Activated naive CD4-positive, alpha-beta T cell treated with anti-CD3 and anti-CD28 coated beads for 36 hours (primary cell): Measurements from ENCODE around the gene SLC2A9. TPM values are rescaled to one million over a fixed set of nuclear protein-coding genes. Genes with fewer than 3 reads are reported as not detected.

Experiments used
- CTCF ChIA-PET: fragments of 350-600 bp; sonication (Branson Sonifier 250); formaldehyde crosslinking; loops from one replicate; lab custom pipeline; 2021; ENCODE audit warnings: antibody characterized with exemption; lab: Charles Lee
- DNase-seq: peaks from one replicate; pipeline ENCODE4 v3.0.0-alpha.2; 2020
- H3K27ac Mint-ChIP-seq: one replicate; pipeline ENCODE4 v1.8.0; 2021; ENCODE audit warnings: mild to moderate bottlenecking, mixed read lengths
- H3K27me3 Mint-ChIP-seq: one replicate; pipeline ENCODE4 v1.8.0; 2021; ENCODE audit warnings: low read depth, mixed read lengths
- H3K36me3 Mint-ChIP-seq: one replicate; pipeline ENCODE4 v1.8.0; 2021; ENCODE audit warnings: low read depth, mixed read lengths
- H3K4me1 Mint-ChIP-seq: one replicate; pipeline ENCODE4 v1.8.0; 2021; ENCODE audit warnings: low read depth, mixed read lengths
- H3K4me3 Mint-ChIP-seq: one replicate; pipeline ENCODE4 v1.8.0; 2021; ENCODE audit warnings: mild to moderate bottlenecking, moderate library complexity, mixed read lengths
- H3K9me3 Mint-ChIP-seq: one replicate; pipeline ENCODE4 v1.8.0; 2021; ENCODE audit warnings: mixed read lengths
- intact Hi-C: fragments of 100-400 bp; cut with micrococcal nuclease; formaldehyde crosslinking; loops from one replicate; pipeline ENCODE4 v1.15.1; 2023
- total RNA-seq, 2 experiments: library from RNA; stranded (reverse); gene quantifications; one replicate each; pipeline ENCODE4 v1.2.3, GENCODE V29; 2021

SLC2A9 gene
- total RNA-seq, 2 experiments from 2014 or later: 0.43 to 0.86 TPM

DNA sequence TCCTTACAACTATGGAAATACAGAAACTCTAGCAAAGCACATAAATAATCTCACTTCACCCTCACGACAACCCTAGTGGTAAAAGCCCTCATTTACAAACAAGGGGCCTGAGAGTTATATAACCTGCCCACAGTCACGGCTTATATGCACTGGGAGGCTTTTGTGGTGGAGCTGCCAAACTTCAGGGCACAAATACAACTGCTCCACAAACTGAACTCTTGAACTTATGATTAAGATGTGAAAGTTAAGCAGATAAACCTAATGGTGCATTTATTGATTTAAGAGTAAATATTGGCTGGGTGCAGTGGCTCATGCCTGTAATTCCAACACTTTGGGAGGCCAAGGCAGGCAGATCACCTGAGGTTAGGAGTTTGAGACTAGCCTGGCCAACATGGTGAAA is 19.0 kb downstream of the SLC2A9 start:
- Mint-ChIP-seq H3K36me3 (no peaks in the 10 kb centered on the region), H3K4me3 (no peak overlapping the region), H3K4me1 (peaks cover 16% of the 10 kb centered on the region), H3K27me3 (no peaks in the 10 kb centered on the region), H3K27ac (no peak overlapping the region), H3K9me3 (no peaks in the 10 kb centered on the region)
- DNase-seq: no peak
- intact Hi-C loops: loop anchor here (10.0 kb wide), 1 partner anchor 397 kb away; no protein-coding TSS in a partner anchor
- CTCF ChIA-PET: no interaction called here

DNA sequence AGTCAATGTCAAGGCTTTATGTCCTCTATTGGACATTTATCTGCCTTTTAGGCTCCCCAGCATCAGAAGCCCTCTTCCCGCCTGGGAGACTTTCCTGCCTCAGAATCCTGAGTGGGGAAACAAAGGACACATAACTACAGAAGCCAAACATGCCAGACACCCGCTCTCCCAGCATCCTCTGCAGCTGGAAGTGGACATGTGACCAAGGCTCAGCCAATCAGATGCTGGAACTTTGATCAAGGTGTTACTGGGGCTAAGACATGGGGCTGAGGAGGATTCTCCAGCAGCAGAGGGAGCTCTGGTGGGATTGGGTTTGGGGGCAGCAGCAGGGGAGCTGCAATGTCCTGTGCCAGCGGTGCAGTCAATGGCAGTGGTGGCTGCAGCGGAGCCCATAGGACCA is 19.5 kb downstream of the SLC2A9 start:
- DNase-seq: no peak
- intact Hi-C loops: loop anchor here (10.0 kb wide), 1 partner anchor 397 kb away; no protein-coding TSS in a partner anchor
- Mint-ChIP-seq H3K36me3 (no peaks in the 10 kb centered on the region), H3K27ac (no peak overlapping the region), H3K9me3 (no peaks in the 10 kb centered on the region), H3K4me1 (peaks cover 11% of the 10 kb centered on the region), H3K27me3 (no peaks in the 10 kb centered on the region), H3K4me3 (no peak overlapping the region)
- CTCF ChIA-PET: no interaction called here

GRCh38 chr4:9999956-10000561 is 21.2 kb downstream of the SLC2A9 start:
- no peak for DNase-seq
- Mint-ChIP-seq H3K9me3 (no peaks in the 10 kb centered on the region), H3K4me3 (no peak overlapping the region), H3K27me3 (no peaks in the 10 kb centered on the region), H3K27ac (peak overlapping the region; percentile 23), H3K4me1 (peaks cover 11% of the 10 kb centered on the region), H3K36me3 (no peaks in the 10 kb centered on the region)
- intact Hi-C loops: loop anchor here (10.0 kb wide), 2 partner anchors 395 to 845 kb away; no protein-coding TSS in a partner anchor
- CTCF ChIA-PET: interaction anchor here (1.0 to 1.6 kb wide), 5 partner anchors 10 to 656 kb away, joined by 3 to 13 read pairs (median 4); no protein-coding TSS in a partner anchor

GRCh38 chr4:9997886-9998285 is 23.4 kb downstream of the SLC2A9 start:
- intact Hi-C loops: loop anchor here (10.0 kb wide), 1 partner anchor 843 kb away; no protein-coding TSS in a partner anchor
- no peaks in the 10 kb centered on the region for H3K27me3 Mint-ChIP-seq
- CTCF ChIA-PET: no interaction called here
- no peak overlapping the region for H3K4me3 Mint-ChIP-seq
- no peak for DNase-seq
- no peaks in the 10 kb centered on the region for H3K36me3 Mint-ChIP-seq
- peaks cover 30% of the 10 kb centered on the region for H3K4me1 Mint-ChIP-seq
- H3K9me3 Mint-ChIP-seq: no peaks in the 10 kb centered on the region
- no peak overlapping the region for H3K27ac Mint-ChIP-seq

DNA sequence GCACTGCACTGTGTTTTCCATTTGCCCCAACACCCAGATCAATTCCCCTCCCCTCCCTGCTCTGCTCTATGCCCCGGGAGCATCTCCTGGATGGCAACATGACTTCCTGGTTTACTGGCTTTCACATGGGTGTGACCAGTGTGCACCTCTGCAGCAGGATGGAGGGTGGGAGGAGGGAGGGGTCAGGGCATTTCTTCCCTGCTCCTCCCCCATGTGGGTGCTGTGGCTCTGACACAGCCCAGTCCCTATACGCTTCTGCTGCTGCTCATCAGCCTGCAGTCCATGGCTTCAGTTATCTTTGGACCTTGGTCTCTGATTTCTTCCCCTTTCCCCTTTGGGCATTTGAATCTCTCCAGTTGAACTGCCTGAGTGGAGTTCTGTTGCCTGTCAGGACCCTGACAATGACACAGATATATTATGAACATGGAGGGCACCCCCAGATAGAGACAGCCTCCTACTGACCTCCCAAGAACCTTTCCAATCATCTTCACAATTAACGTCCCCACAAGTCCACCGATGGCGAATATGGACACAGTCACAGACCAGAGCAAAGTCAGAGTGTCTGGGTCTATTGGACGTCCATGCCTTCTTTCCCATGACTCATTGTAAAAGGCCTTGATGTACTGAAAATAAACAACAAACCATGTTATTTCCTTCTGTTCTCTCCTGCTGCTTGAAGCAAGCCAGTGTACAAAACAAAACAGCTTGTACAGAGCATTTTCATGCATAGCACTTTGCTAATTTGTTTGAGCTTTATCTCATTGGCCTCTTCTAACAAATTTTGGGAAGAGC is 24.8 kb downstream of the SLC2A9 start:
- CTCF ChIA-PET: interaction anchor here (0.7 to 0.9 kb wide), 2 partner anchors 19 to 31 kb away, joined by 3 read pairs; no protein-coding TSS in a partner anchor
- intact Hi-C loops: loop anchor here (10.0 kb wide), 1 partner anchor 842 kb away; no protein-coding TSS in a partner anchor
- DNase-seq: no peak
- no peaks in the 10 kb centered on the region for H3K9me3 Mint-ChIP-seq
- no peak overlapping the region for H3K27ac Mint-ChIP-seq
- no peaks in the 10 kb centered on the region for H3K27me3 Mint-ChIP-seq
- no peak overlapping the region for H3K4me3 Mint-ChIP-seq
- H3K36me3 Mint-ChIP-seq: no peaks in the 10 kb centered on the region
- peaks cover 30% of the 10 kb centered on the region for H3K4me1 Mint-ChIP-seq

GRCh38 chr4:9994246-9994847 is 26.9 kb downstream of the SLC2A9 start:
- Mint-ChIP-seq H3K4me3 (no peak overlapping the region), H3K36me3 (no peaks in the 10 kb centered on the region), H3K27ac (peak overlapping the region; percentile 80), H3K4me1 (peaks cover 21% of the 10 kb centered on the region), H3K27me3 (no peaks in the 10 kb centered on the region), H3K9me3 (no peaks in the 10 kb centered on the region)
- CTCF ChIA-PET: interaction anchor here (0.8 to 1.7 kb wide), 3 partner anchors 14 to 25 kb away, joined by 3 to 8 read pairs (median 4); no protein-coding TSS in a partner anchor
- peak; percentile 29 for DNase-seq
- intact Hi-C loops: loop anchor here (1.0 to 10.0 kb wide), 3 partner anchors 9 to 840 kb away; no protein-coding TSS in a partner anchor

DNA sequence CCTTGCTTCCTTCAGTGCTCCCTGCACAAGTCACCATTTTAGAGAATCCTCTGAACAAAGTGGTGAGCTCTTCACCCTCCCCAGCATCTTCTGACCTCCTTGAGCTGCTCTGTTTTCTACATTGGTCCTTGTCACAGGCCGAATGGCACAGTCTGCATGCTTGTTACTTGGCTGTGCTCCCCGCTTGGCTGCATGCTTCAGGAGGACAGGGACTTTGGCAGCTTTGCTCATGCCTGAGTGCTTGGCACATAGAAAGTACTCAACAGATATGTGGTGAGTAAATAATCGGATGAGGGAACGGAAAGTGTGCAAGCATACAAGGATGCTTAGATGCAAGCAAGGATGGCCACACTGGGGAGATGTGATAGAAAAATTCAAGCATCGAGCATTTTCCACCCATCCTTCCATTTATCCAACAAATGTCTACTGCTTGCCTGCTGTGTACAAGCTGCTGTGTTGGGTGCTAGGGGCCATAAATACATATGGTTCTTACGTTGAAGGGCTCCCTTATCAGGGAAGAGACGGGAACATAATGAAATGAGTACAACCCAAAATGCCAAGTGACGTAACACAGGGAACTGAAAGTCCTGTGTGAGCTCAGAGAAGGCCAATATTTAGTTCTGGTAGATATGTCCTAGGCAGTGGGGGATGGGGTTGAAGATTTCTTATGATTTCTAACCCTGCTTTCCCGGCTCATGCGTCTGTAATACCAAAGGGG is 31.2 kb downstream of the SLC2A9 start:
- DNase-seq: no peak
- Mint-ChIP-seq H3K4me1 (peaks cover 19% of the 10 kb centered on the region), H3K4me3 (no peak overlapping the region), H3K36me3 (peaks cover 2% of the 10 kb centered on the region), H3K27me3 (no peaks in the 10 kb centered on the region), H3K9me3 (peaks cover 2% of the 10 kb centered on the region), H3K27ac (no peak overlapping the region)
- intact Hi-C loops: loop anchor here (10.0 kb wide), 1 partner anchor 835 kb away; no protein-coding TSS in a partner anchor
- CTCF ChIA-PET: interaction anchor here (1.1 kb wide), 1 partner anchor 10 kb away, joined by 5 read pairs; no protein-coding TSS in a partner anchor

GRCh38 chr4:9988933-9989332 is 32.4 kb downstream of the SLC2A9 start:
- CTCF ChIA-PET: no interaction called here
- no peak overlapping the region for H3K27ac Mint-ChIP-seq
- H3K27me3 Mint-ChIP-seq: no peaks in the 10 kb centered on the region
- H3K4me1 Mint-ChIP-seq: peaks cover 7% of the 10 kb centered on the region
- peaks cover 2% of the 10 kb centered on the region for H3K36me3 Mint-ChIP-seq
- no peak overlapping the region for H3K4me3 Mint-ChIP-seq
- intact Hi-C loops: no loop called here
- DNase-seq: no peak
- H3K9me3 Mint-ChIP-seq: peaks cover 2% of the 10 kb centered on the region

- CTCF ChIA-PET: no interaction called here
- no peak for DNase-seq
- Mint-ChIP-seq H3K9me3 (peaks cover 2% of the 10 kb centered on the region), H3K4me1 (peaks cover 2% of the 10 kb centered on the region), H3K27me3 (no peaks in the 10 kb centered on the region), H3K27ac (no peak overlapping the region), H3K36me3 (peaks cover 2% of the 10 kb centered on the region), H3K4me3 (no peak overlapping the region)
- intact Hi-C loops: no loop called here
Observed at GRCh38 chr4:9988363-9988749, 32.9 kb downstream of the SLC2A9 start.

GRCh38 chr4:9987749-9988362 is 33.4 kb downstream of the SLC2A9 start:
- CTCF ChIA-PET: no interaction called here
- Mint-ChIP-seq H3K27ac (no peak overlapping the region), H3K4me3 (no peak overlapping the region), H3K36me3 (peaks cover 2% of the 10 kb centered on the region), H3K4me1 (no peaks in the 10 kb centered on the region), H3K9me3 (peaks cover 2% of the 10 kb centered on the region), H3K27me3 (no peaks in the 10 kb centered on the region)
- no peak for DNase-seq
- intact Hi-C loops: no loop called here

DNA sequence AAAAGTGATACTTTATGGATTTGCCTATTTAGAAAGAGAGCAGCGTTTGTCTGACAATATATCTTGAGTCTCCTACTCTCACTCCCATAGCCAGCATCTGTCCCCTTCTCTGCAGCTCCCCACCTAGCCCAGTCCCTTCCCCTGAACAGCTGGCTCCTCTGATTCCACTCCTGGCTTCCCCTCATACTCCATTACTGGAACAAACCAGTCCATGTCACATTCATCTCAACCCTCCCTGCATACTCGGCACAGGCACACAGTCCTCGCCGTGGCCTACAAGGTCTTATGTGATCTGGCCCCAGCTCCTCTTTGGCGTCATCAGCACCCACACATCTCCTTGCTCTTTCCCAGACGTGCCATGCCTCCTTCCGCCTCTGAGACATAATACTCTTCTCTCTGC is 36.7 kb downstream of the SLC2A9 start:
- Mint-ChIP-seq H3K4me1 (no peaks in the 10 kb centered on the region), H3K27ac (no peak overlapping the region), H3K9me3 (peaks cover 6% of the 10 kb centered on the region), H3K36me3 (peaks cover 3% of the 10 kb centered on the region), H3K27me3 (no peaks in the 10 kb centered on the region), H3K4me3 (no peak overlapping the region)
- intact Hi-C loops: no loop called here
- no peak for DNase-seq
- CTCF ChIA-PET: no interaction called here
